SK-N-MC (cell line): Measurements from ENCODE around the gene GRSF1.

Source experiments
- EZH2 ChIP-seq: fragments of 200-600 bp; sonication (generic); IDR thresholded peaks from one replicate; pipeline ENCODE4 v1.6.1; 2017; ENCODE audit warnings: antibody characterized with exemption
- FOXP2 ChIP-seq: optimal IDR thresholded peaks from 2 replicates; pipeline ENCODE3; 2011; ENCODE audit warnings: mild to moderate bottlenecking, moderate library complexity; ENCODE audit not compliant: insufficient read depth; ENCODE audit errors: extremely low read length, control extremely low read depth
- POLR2AphosphoS5 ChIP-seq: IDR thresholded peaks from 2 replicates; pipeline ENCODE4 v1.6.1; 2012; ENCODE audit warnings: mild to moderate bottlenecking, low read depth, low read length, borderline replicate concordance

- TF ChIP-seq POLR2AphosphoS5 = no peak
- TF ChIP-seq EZH2 = no peak
- no peak for TF ChIP-seq FOXP2
These were observed 10.2 kb downstream of the GRSF1 start for GRCh38 chr4:70829492-70829891.
